SJSA1 (cell line): ENCODE measurements around the gene OVCA2. TPM values are rescaled to one million over a fixed set of nuclear protein-coding genes. Genes with fewer than 3 reads are reported as not detected.

Experiments
- DNase-seq, 2 experiments: peaks; one replicate each; pipeline ENCODE4 v3.0.0-alpha.2; 2015 to 2020; ENCODE audit warnings: low spot score in 2 of 2, low read depth in 1 of 2
- H3K27ac ChIP-seq: fragments of 250-450 bp; sonication (Bioruptor Pico); 2 replicates; pipeline ENCODE4 v1.5.1; 2020; ENCODE audit warnings: mild to moderate bottlenecking, moderate library complexity
- H3K27me3 ChIP-seq: fragments of 250-450 bp; sonication (Bioruptor Pico); replicated peaks from 2 replicates; pipeline ENCODE4 v1.5.1; 2020; ENCODE audit warnings: mild to moderate bottlenecking, moderate library complexity
- H3K36me3 ChIP-seq: fragments of 250-450 bp; sonication (Bioruptor Pico); 2 replicates; pipeline ENCODE4 v1.5.1; 2020; ENCODE audit warnings: mild to moderate bottlenecking
- H3K4me1 ChIP-seq: fragments of 250-450 bp; sonication (Bioruptor Pico); replicated peaks from 2 replicates; pipeline ENCODE4 v1.6.1; 2021; ENCODE audit warnings: mild to moderate bottlenecking
- H3K4me3 ChIP-seq: fragments of 250-450 bp; sonication (Bioruptor Pico); 2 replicates; pipeline ENCODE4 v1.5.1; 2020; ENCODE audit warnings: mild to moderate bottlenecking
- H3K9me3 ChIP-seq: fragments of 250-450 bp; sonication (Bioruptor Pico); replicated peaks from 2 replicates; pipeline ENCODE4 v1.5.1; 2020; ENCODE audit warnings: mild to moderate bottlenecking
- total RNA-seq: library from RNA; depleted of rRNA; stranded (reverse); fragments of >200 nt; shearing (Covaris generic); gene quantifications from 2 replicates; pipeline ENCODE4 v1.2.3, GENCODE V29; 2014

The OVCA2 gene
- total RNA-seq, 1 experiment from 2014 or later: 66.0 TPM

DNA sequence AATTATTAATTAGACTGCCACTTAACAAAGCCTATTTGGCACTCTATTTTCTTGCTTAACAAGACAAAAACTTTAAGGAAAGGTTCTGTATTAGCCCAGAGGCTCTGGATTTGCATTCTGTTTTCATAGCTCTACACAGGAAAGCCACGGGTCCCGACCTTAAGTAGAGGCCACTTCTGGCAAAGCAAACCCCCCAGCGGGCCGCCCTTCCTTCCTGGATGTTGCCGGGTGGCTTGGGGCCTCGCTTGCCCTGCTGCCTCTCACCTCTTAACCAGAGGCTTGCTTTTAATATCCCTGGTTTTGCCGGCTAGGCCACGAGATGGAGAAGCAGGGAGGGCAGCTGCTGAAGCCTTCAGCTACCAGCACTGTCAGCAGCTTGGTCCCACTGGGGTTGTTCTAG lies 21.1 kb upstream of the OVCA2 start:
- peaks cover 20% of the 10 kb centered on the region for H3K4me1 ChIP-seq
- H3K4me3 ChIP-seq: no peak overlapping the region
- no peak for DNase-seq
- peaks cover 70% of the 10 kb centered on the region for H3K27me3 ChIP-seq
- H3K9me3 ChIP-seq: no peaks in the 10 kb centered on the region; the same call in 1 of the 2 replicates
- no peaks in the 10 kb centered on the region for H3K36me3 ChIP-seq
- H3K27ac ChIP-seq: no peak overlapping the region

DNA sequence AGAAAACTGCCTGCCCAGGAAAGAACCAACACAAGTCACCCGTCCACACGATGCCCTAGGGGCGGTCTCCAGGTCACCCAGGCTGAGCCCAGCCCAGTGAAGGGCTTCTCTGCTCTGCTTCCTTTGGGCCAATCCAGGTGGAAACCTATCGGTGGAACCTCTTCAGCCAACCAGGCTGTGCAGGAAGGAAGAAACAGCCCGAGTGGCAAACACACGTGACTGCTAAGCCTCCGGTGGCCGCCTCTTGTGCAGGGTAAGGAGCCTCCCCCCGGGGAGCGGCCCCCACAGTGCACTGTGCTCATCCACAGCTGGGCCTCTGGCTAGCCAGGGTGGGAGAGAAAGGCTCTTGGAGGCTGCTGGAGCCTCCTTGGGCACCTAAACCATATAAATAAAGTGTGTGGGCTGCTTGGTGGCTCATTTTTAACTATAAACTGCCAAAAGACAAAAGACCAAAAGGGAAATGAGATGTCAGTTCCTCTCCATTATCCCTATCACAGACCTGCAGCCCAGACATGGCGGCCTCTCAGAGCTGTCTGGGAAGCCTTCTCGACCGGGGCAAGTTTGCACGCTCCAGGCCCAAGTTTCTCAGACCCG lies 19.1 kb upstream of the OVCA2 start:
- Histone ChIP-seq H3K27ac (no peak overlapping the region), H3K9me3 (no peaks in the 10 kb centered on the region; the same call in 1 of the 2 replicates), H3K4me1 (peaks cover 26% of the 10 kb centered on the region), H3K4me3 (no peak overlapping the region), H3K27me3 (peaks cover 72% of the 10 kb centered on the region), H3K36me3 (no peaks in the 10 kb centered on the region)
- DNase-seq: no peak

DNA sequence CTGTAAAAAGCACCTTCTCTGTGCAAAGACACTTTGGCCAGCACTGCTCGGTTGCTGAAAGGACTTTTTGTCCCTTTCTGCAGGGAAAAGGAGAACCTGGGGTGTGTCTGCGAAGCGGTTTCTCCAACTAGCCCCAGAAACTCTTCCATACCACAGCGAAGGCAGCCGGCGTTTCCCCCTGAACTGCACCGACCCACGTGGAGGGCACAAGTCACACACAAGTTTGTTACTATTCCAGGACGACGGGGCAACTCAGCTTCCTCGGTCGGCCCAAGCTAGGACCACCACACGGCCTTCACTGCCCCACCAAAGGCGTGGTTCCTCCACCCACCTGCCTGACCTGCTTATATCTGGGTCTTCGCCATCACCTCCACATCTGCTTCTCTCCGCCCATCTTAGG lies 18.6 kb upstream of the OVCA2 start:
- Histone ChIP-seq H3K27me3 (peaks cover 69% of the 10 kb centered on the region), H3K4me1 (peaks cover 26% of the 10 kb centered on the region), H3K4me3 (no peak overlapping the region), H3K36me3 (no peaks in the 10 kb centered on the region), H3K9me3 (no peaks in the 10 kb centered on the region; the same call in 1 of the 2 replicates), H3K27ac (no peak overlapping the region)
- DNase-seq: no peak

DNA sequence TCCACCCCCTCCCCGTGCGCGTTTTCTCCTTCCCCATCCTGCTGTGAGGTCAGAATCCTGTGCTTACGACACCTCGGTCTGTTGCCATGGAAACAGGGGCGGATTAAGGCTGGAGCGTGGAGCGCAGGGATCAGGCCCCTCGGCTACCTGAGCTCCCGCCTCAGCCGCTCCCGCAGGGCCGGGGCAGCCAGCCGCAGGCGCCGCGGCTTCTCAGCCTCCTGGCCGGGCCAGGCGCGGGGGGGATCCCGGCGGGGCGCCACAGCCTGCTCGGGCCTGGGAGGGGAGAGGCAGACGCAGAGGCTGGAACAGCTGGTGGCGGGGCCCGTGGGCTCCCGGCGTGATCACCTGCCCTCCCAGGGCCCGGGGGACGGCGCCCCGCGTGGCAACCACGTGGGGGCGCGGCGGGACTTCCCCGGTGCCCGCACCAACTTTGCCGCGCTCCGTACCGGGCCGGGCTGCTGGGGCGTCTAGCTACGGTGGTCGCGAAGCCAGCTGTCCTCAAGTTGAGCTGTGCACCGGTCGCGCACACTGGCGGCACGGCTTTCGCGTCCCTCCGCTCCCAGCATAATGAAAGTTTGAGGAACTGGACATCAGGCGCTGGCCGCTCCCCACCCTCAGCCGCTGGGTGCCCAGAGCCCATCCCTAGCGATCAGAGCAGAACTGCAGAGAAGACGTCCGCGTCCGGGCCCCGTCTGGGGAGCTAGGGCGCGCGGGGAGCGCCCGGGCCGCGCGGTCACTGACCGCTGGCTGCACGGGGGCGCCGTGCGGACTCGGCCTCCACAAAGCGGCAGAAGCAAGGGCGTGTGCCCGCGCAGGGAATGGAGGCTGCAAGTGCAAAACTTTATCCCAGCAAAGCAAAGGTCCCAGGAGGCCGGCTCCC lies 17.9 kb upstream of the OVCA2 start:
- Histone ChIP-seq H3K4me1 (peaks cover 26% of the 10 kb centered on the region), H3K9me3 (no peaks in the 10 kb centered on the region; the same call in 1 of the 2 replicates), H3K36me3 (no peaks in the 10 kb centered on the region), H3K27me3 (peaks cover 62% of the 10 kb centered on the region), H3K27ac (no peak overlapping the region), H3K4me3 (no peak overlapping the region)
- no peak for DNase-seq

DNA sequence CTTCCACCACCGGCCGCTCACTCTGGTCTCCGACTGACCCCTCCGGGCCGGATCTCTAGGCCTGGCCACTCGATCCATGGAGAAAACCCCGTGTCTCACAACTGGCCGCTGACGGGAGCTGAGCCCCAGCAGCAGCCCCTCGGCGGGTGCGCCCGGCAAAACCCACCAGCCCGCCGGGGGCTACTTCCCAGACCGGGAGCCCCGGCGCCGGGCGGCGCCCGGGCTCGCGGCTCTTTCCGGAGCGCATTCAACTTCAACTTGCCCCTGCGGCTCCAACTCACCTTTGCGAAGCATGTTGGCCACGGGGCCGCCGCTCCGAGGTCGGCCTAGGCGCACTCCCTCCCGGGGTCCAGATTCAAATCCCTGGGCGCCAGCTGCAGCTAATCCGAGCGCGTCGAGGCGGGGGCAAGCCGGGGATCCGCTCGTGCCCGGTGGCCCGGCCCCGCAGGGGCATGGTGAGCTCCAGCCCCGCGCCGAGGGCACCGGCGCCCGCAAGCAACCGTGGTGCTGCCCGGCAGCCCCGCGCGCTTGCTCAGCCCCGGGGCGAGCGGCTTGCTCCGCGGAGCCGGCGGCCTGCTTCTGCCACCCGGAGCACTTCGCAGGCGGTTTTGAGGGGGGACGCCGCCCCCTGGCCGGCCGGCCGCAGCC lies 17.1 kb upstream of the OVCA2 start:
- Histone ChIP-seq H3K27me3 (peaks cover 55% of the 10 kb centered on the region), H3K4me3 (peak overlapping the region; percentile 19)

DNA sequence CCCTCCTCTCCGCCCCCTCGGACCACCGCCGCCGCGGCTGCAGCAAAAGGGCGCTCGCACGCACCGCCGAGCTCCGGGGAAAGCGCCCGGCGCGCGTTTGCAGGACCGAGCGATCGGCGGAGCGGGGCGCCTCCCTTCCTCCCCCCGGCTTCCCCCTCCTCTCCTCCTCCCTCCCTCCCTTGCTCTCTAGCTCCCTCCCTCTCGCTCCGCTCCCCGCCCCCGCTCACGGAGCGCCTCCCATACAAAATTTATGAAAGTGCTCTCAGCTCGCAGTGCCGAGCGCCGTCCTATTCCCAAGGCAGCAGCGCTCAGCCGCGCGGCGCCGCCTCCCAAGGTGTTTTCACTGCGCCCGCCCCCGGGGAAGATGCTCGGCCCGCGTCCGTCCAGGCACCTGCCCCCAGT lies 16.6 kb upstream of the OVCA2 start, which contains the start of gene RTN4RL1:
Gene RTN4RL1 (minus strand): TSS at position 115 of the 402 bp plus-strand sequence. CDS start 469 bp downstream, outside the sequence.
- no peak for DNase-seq
- peaks cover 50% of the 10 kb centered on the region for H3K27me3 ChIP-seq
- H3K4me1 ChIP-seq: peaks cover 30% of the 10 kb centered on the region
- H3K4me3 ChIP-seq: peak within 1 kb of the TSS; percentile 19
- H3K36me3 ChIP-seq: peaks cover 3% of the 10 kb centered on the region
- no peak within 1 kb of the TSS for H3K27ac ChIP-seq
- no peaks in the 10 kb centered on the region; the same call in 1 of the 2 replicates for H3K9me3 ChIP-seq

More for the DNA sequence above, 17.1 kb upstream of the OVCA2 start:
- Histone ChIP-seq H3K36me3 (no peaks in the 10 kb centered on the region), H3K4me1 (peaks cover 29% of the 10 kb centered on the region), H3K9me3 (no peaks in the 10 kb centered on the region; the same call in 1 of the 2 replicates), H3K27ac (no peak overlapping the region)
- DNase-seq: no peak

DNA sequence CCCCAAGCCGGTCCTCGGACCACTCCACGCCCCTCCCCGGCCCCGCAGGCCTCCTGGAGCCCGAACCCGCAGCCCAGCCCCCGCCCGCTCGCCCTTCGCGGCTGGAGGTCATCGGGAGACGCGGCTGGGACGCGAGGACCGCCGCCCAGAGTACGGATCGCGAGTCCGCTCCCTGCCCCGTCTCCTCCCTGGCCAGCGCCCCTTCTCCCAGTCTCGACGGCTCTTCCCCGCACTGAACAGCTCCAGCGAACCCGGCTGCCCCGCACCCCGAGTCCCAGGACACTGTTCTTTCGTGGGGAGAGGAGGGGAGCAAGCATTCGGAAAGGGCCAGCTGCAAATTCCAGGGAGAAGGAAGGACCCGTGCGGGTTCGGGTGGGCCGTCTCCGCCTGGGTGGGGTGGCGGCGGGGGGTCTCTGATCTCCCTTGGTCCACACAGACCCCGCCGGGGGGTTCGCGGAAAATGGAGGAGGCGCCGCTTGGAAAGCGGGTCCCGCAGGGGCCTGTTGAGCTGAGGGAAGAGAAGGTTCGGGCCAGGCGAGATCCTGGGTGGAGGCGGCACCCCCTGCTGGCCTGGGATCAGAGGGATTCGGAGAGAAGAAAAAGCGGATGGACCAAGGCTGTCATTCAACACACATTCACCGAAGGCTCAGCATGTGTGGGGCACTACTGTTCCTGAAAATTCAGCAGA lies 16.1 kb upstream of the OVCA2 start:
- peaks cover 31% of the 10 kb centered on the region for H3K4me1 ChIP-seq

DNA sequence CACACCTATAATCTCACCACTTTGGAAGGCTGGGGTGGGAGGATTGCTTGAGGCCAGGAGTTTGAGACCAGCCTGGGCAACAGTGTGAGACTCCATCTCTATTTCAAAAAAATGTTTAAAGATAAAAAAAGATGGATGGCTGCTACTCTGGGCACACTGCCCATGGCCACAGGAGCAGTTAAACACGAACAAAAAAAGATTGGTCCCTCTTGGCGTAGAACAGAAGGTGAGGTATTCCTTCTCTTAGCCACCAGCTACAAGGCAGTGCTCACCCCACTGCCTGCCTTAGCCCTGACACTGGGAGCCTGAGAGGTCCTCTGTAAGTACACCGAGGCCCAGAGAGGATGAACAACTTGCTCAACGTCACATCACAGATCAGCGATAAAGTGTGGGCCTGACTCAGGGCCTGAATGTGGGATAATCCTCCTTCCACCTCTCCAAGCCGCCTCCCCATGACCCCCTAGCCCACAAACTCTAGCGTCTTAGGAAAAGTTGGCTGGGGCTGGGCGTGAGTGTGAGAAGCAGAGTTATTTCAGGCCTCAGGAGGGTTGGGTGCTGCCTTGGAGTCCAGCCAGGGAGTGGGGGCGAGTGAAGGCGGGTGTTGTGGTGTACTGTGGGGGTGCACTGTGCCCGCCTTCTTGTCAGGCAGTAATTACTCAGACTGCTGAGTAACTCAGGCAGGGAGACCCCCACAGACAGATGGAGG lies 14.1 kb upstream of the OVCA2 start:
- DNase-seq: no peak

More for the DNA sequence above, 16.1 kb upstream of the OVCA2 start:
- peaks cover 45% of the 10 kb centered on the region for H3K27me3 ChIP-seq
- H3K4me3 ChIP-seq: peak overlapping the region; percentile 19
- H3K9me3 ChIP-seq: no peaks in the 10 kb centered on the region; the same call in 1 of the 2 replicates
- peak; percentile 24 to 68 for DNase-seq
- H3K27ac ChIP-seq: no peak overlapping the region
- H3K36me3 ChIP-seq: peaks cover 3% of the 10 kb centered on the region

DNA sequence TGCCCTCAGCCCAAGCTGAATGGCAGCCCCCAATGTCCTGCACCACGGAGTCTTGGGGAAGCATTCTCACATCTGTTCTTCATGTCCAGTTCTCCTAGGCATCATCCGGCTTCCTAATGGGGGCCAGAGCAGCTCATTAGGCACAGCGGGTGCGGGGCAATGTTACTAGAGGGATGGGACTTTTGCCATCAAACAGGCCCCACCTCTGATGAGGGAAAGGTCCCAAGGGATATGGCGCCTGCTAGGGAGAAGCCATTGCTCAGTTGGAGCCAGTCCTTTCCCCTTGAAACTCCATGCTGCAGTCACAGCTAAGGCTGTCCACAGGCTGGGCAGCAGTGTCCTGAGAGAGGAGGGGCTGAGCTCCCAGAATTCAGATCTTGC lies 13.6 kb upstream of the OVCA2 start:
- no peak overlapping the region for H3K27ac ChIP-seq
- peaks cover 3% of the 10 kb centered on the region for H3K36me3 ChIP-seq
- peaks cover 32% of the 10 kb centered on the region for H3K27me3 ChIP-seq
- H3K9me3 ChIP-seq: no peaks in the 10 kb centered on the region; the same call in 1 of the 2 replicates
- H3K4me3 ChIP-seq: no peak overlapping the region
- no peak for DNase-seq
- H3K4me1 ChIP-seq: peaks cover 35% of the 10 kb centered on the region

More for the DNA sequence above, 14.1 kb upstream of the OVCA2 start:
- Histone ChIP-seq H3K36me3 (peaks cover 3% of the 10 kb centered on the region), H3K27ac (no peak overlapping the region), H3K9me3 (no peaks in the 10 kb centered on the region; the same call in 1 of the 2 replicates), H3K4me3 (no peak overlapping the region), H3K4me1 (peaks cover 35% of the 10 kb centered on the region), H3K27me3 (peaks cover 37% of the 10 kb centered on the region)

DNA sequence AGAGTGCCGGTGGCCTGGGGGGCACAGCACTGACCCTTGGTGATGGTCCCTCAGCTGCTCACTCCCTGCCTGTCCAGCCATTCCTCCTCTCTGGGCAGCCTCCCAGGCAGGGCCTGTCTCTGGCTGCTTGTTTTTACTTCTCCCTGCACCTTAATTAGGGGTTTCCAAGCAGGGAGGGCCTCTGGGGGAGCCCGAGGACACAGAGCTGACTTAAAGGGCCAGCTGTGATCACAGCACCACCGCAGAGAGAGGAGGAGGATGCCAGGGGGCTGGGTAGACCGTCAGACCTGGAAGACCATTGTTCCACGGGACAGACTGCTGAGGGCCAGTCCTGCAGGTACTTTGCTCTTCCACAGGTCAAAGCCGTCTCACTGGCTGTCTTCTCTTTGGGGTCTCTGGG lies 13.1 kb upstream of the OVCA2 start:
- peaks cover 3% of the 10 kb centered on the region for H3K36me3 ChIP-seq
- no peak for DNase-seq
- peaks cover 29% of the 10 kb centered on the region for H3K27me3 ChIP-seq
- H3K4me3 ChIP-seq: no peak overlapping the region
- no peak overlapping the region for H3K27ac ChIP-seq
- no peaks in the 10 kb centered on the region; the same call in 1 of the 2 replicates for H3K9me3 ChIP-seq
- peaks cover 34% of the 10 kb centered on the region for H3K4me1 ChIP-seq

DNA sequence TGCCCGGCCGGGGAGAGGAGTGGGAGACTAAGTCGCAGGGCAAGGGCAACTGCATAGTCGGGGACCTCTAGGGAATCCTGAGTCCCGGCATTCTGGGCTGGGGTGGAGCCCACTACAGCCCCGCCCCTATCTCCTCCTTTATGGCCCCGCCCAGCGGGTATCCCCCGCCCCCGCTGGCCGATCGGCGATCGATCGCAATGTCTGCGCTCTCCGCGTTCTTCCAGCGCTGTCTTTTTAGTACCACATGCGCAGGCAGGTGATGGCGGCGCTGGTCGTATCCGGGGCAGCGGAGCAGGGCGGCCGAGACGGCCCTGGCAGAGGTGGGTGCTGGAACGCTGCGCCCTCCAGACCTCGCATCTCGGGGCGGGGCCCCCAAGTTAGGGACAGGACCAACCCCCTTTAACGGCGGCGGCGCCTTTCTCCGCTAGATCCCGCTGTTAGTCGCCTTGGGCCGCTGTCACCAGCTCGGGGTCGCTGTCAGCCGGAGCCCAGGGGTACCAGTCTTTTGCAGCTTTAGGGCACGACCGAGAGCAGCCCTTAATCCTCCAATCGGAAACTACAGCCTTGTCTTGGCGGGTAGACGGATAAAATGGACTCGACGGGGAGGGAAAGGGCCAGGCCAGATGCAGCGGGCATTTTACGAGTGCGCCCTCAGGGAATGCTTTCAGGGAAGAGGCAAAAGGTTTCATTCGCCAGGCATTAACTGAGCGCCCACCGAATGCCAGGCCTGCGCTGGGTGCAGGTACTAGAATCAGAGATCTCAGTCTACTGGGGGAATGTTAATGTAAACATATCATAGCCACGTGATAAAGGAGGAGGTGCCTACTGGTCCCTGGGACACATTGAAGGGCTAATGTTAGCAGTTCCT lies 11.7 kb upstream of the OVCA2 start, which contains the start of gene DPH1:
Gene DPH1 (plus strand): TSS at position 243 of the 868 bp plus-strand sequence. CDS start 17 bp downstream, at position 260.
- H3K27me3 ChIP-seq: peaks cover 14% of the 10 kb centered on the region
- H3K27ac ChIP-seq: peak within 1 kb of the TSS; percentile 22
- H3K36me3 ChIP-seq: peaks cover 3% of the 10 kb centered on the region
- DNase-seq: peak; percentile 74 to 90
- H3K4me1 ChIP-seq: peaks cover 20% of the 10 kb centered on the region
- no peaks in the 10 kb centered on the region for H3K9me3 ChIP-seq
- H3K4me3 ChIP-seq: peak within 1 kb of the TSS; percentile 90

DNA sequence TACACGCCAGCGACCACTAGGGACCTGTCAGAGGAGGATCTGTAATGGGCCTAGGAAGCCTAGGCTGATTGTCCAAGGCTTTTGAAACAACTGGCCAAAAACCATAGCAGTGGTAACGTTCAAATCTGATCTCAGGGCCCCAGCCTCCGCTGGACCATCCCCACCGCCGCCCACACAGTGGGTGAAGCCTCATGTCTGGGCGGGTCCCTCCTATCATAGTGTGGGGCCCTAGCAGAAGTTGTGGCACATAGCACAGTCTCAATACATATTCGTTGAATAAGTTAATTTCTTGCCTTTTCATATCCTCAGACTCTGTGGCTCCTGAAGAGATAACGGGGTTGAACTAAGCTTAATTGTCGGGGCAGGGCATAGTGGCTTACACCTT lies 11.1 kb upstream of the OVCA2 start:
- peaks cover 8% of the 10 kb centered on the region for H3K27me3 ChIP-seq
- no peak overlapping the region for H3K27ac ChIP-seq
- no peak for DNase-seq
- peak overlapping the region; percentile 90 for H3K4me3 ChIP-seq
- peaks cover 5% of the 10 kb centered on the region for H3K36me3 ChIP-seq
- no peaks in the 10 kb centered on the region for H3K9me3 ChIP-seq
- peaks cover 14% of the 10 kb centered on the region for H3K4me1 ChIP-seq
